Cardiac fibroblast (primary cell): Measurements from ENCODE around the gene MARS1.

Experiments used
- DNase-seq, 2 donors: peaks; one replicate each; pipeline versions ENCODE4 v3.0.0 to v3.0.0-alpha.2; 2010; ENCODE audit warnings: low read depth in 2 of 2
- H3K4me3 ChIP-seq, 2 donors: replicated peaks in 1 of 2; 1 replicate in 1 of 2; 2 replicates in 1 of 2; pipeline ENCODE4 v1.5.1; 2011; ENCODE audit warnings: low read depth in 2 of 2, low read length in 2 of 2, mild to moderate bottlenecking in 2 of 2, moderate library complexity in 1 of 2
- CTCF ChIP-seq: IDR thresholded peaks from one replicate; pipeline ENCODE4 v1.5.1; 2011; ENCODE audit warnings: low read depth, mild to moderate bottlenecking, low read length, inconsistent platforms

MARS1 gene

DNA sequence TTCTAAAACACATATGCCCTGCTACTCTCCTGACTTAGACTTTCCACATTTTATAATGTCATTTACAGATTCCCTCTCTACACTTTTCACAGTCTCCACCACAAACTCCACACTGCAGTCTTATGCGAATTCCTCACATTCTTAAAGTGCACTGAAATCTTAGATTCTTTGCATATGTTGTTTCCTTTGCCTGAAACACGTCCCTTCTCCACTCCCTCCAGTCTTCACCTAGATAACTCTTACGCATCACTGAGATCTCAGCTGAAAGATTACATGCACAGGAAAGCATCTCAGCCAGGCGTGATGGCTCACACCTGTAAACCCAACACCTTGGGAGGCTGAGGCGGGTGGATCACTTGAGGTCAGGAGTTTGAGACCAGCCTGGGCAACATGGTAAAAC lies 4.4 kb upstream of the MARS1 start:
- peak; percentile 58 to 60 for DNase-seq
- no peak overlapping the region for H3K4me3 ChIP-seq
- TF ChIP-seq CTCF: no peak

GRCh38 chr12:57485695-57486094 lies 2.2 kb upstream of the MARS1 start:
- no peak for TF ChIP-seq CTCF
- no peak for DNase-seq
- no peak overlapping the region for H3K4me3 ChIP-seq

DNA sequence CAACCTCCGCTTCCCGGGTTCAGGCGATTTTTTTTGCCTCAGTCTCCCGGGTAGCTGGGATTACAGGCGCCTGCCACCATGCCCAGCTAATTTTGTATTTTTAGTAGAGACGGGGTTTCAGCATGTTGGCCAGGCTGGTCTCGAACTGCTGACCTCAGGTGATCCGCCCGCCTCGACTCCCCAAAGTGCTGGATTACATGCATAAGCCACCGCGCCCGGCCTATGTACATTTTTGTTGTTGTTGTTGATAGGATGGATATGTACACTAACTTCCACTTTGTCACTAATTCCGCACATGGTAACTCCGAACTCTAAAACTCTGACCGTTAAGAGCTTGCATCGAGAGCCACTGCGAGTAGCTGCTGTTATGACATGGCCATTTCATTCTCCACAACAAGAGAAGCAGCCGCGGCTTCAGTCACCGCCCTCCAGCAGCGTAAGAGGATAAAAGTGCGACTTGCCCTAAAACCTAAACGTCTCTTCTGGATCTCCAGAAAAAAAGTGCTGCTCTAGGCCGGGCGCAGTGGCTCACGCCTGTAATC lies 742 bp upstream of the MARS1 start:
- no peak for DNase-seq
- H3K4me3 ChIP-seq: peak overlapping the region in 1 of 2 donors; percentile 41
- TF ChIP-seq CTCF: no peak

DNA sequence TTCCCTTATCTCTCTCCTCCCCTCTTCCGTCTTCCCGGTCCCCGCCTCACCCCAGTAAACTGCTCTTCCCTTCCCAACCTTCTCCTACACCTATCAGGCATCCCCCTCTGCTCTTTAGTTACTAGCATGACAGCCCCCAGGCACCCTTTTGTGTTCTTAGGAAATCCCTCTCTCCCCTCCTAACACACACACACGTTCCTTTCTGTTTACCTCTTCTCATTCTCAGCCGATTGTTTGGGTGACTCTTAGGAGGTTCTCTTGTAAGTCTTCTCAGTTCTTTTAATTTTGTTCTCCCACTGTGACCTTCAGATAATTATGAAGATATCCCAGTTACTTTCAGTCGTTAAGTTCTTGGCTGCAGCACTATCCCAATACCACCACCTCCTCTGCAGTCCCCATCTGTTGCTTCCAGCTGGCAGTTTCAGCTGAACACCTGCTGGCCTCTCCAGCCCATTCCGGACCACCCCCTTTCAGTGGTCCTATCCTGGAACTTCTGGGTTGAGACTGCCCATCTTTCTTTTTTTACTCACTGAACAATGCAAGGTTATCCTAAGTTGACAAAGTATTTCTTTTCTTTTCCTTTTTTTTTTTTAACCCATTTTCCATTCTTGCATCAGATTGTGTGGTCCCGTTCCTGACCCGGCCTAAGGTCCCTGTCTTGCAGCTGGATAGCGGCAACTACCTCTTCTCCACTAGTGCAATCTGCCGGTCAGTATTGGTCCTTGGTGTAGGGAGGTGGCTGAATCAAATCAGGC lies 711 bp downstream of the MARS1 start:
- DNase-seq: no peak
- TF ChIP-seq CTCF: no peak
- H3K4me3 ChIP-seq: peak overlapping the region; percentile 99

- H3K4me3 ChIP-seq: peak overlapping the region; percentile 99
- DNase-seq: peak in 1 of 2 donors; percentile 37
- TF ChIP-seq CTCF: no peak
These were observed 1.3 kb downstream of the MARS1 start for GRCh38 chr12:57489157-57489641.

DNA sequence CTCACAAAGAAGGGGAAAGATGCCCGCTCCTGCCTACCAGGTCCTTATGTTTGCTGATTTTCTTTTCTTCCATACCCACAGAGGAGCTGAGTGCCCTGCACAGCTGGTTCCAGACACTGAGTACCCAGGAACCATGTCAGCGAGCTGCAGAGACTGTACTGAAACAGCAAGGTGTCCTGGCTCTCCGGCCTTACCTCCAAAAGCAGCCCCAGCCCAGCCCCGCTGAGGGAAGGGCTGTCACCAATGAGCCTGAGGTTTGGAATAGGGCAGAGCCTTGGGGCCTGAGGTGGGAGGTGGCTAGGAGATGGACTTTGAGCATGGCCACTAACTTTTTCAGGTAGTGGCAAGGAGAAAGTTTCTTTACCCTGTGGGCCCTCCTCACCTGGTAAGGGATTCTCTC lies 2.3 kb downstream of the MARS1 start:
- no peak for TF ChIP-seq CTCF
- no peak overlapping the region for H3K4me3 ChIP-seq
- no peak for DNase-seq
